ENCODE data around the gene NAALADL2. TPM values are rescaled to one million over a fixed set of nuclear protein-coding genes. Genes with fewer than 3 reads are reported as not detected.

Gene NAALADL2
- total and polyA plus RNA-seq, 2 of the 4 experiments (the other 2 are of a cell fraction), result 3.8 to 19.2 TPM

DNA sequence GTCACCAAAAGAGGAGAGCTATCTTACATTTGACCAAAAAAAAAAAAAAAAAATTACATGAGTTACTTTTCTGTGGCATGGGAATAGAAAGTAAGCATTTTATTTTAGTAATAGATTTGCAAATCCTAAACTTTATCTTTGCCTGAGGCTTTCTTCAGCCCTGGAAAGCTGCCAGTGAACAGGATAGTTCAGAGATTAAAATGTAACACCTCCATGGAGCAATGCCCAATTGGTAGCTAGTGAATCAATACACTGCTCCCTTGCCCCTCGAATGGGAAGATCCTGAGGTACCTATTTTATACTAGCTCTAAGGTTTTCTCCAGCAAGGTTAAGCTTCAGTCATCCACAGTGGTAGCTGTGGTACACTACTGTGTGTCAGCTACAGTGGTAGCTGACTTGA is 867.1 kb downstream of the NAALADL2 start:
- Histone ChIP-seq H4K8ac (ENCODE audit: low read depth in 2 of 2, low read length in 2 of 2) (no peak overlapping the region), H3K14ac (replicated peaks; ENCODE audit: low read depth, low read length) (no peak overlapping the region), H3K56ac (ENCODE audit: extremely low read depth, insufficient read depth, low read length) (no peak overlapping the region), H3K23ac (ENCODE audit: low read depth, low read length) (no peak overlapping the region), H3K18ac (ENCODE audit: low read depth, low read length) (no peak overlapping the region), H3K9ac (ENCODE audit: low read depth, low read length) (no peak overlapping the region), H4K91ac (ENCODE audit: insufficient read depth, low read depth, low read length) (no peak overlapping the region), H2BK120ac (ENCODE audit: low read depth, low read length) (no peak overlapping the region), H3K9me3 (ENCODE audit: control insufficient read depth, insufficient read depth, low read length) (no peaks in the 10 kb centered on the region), H2BK20ac (ENCODE audit: low read depth, low read length) (no peak overlapping the region), H3K4me3 (ENCODE audit: insufficient read depth, low read depth, low read length) (no peak overlapping the region), H3K4me1 (ENCODE audit: control insufficient read depth, insufficient read depth, low read length) (no peaks in the 10 kb centered on the region), H3K27me3 (ENCODE audit: control insufficient read depth, insufficient read depth, low read length) (no peaks in the 10 kb centered on the region), H3K4ac (ENCODE audit: low read depth, low read length) (no peak overlapping the region), H3K36me3 (ENCODE audit: control insufficient read depth, insufficient read depth, low read length) (no peaks in the 10 kb centered on the region), H3K79me1 (ENCODE audit: low read depth in 1 of 2, low read length in 2 of 2) (no peaks in the 10 kb centered on the region), H4K20me1 (ENCODE audit: insufficient read depth, low read length) (no peaks in the 10 kb centered on the region), H2AFZ (replicated peaks; ENCODE audit: low read length, poor library complexity) (no peak overlapping the region), H3K9me1 (ENCODE audit: insufficient read depth, low read length) (no peaks in the 10 kb centered on the region), H3K4me2 (ENCODE audit: low read depth, low read length) (no peak overlapping the region), H2BK5ac (ENCODE audit: low read depth, low read length, poor library complexity, severe bottlenecking) (no peak overlapping the region), H4K5ac (ENCODE audit: low read depth, low read length) (no peak overlapping the region), H3K27ac (ENCODE audit: insufficient read depth, low read length) (no peak overlapping the region), H2AK9ac (replicated peaks; ENCODE audit: low read depth, low read length, poor library complexity) (no peak overlapping the region), H2BK15ac (ENCODE audit: low read depth, low read length) (no peak overlapping the region), H2AK5ac (ENCODE audit: low read depth, low read length) (no peak overlapping the region)
- intact Hi-C loops (cut with micrococcal nuclease), result no loop called here
- DNase-seq, result no peak
- no CpG with 5 or more reads among the region's 1 CpG for WGBS, 2 experiments (ENCODE audit: extremely low coverage in 2 of 2, insufficient read length in 1 of 2)
- BruUV-seq (replicated peaks), result no TSS peak
- dilution Hi-C loops (cut with HindIII; ENCODE audit: low sequenced_read_pairs, unreplicated experiment), result no loop called here
- ChIA-PET POLR2A (ENCODE audit: unreplicated experiment) (no interaction called here), CTCF (interaction anchor here (0.6 to 0.7 kb wide), 2 partner anchors 10 to 508 kb away, joined by 3 to 5 read pairs; no protein-coding TSS in a partner anchor)
- in situ Hi-C loops (cut with MboI; ENCODE audit: low sequenced_read_pairs), result no loop called here
- TF ChIP-seq, protein P1, sequence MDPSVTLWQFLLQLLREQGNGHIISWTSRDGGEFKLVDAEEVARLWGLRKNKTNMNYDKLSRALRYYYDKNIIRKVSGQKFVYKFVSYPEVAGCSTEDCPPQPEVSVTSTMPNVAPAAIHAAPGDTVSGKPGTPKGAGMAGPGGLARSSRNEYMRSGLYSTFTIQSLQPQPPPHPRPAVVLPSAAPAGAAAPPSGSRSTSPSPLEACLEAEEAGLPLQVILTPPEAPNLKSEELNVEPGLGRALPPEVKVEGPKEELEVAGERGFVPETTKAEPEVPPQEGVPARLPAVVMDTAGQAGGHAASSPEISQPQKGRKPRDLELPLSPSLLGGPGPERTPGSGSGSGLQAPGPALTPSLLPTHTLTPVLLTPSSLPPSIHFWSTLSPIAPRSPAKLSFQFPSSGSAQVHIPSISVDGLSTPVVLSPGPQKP (IDR thresholded peaks at IDR 0.05; ENCODE audit: borderline replicate concordance, low read depth, low read length), result no peak
- no peak for TF ChIP-seq POLR2A (IDR thresholded peaks at IDR 0.05; ENCODE audit: low read depth, low read length)
- no peak for TF ChIP-seq RAD21 (IDR thresholded peaks at IDR 0.05; ENCODE audit: low read length)
- no peak for TF ChIP-seq RFX5 (IDR thresholded peaks at IDR 0.05; ENCODE audit: low read depth, low read length)
- no peak for TF ChIP-seq NFE2L2 (IDR thresholded peaks at IDR 0.05; ENCODE audit: low read depth, low read length)
- TF ChIP-seq, protein P2, sequence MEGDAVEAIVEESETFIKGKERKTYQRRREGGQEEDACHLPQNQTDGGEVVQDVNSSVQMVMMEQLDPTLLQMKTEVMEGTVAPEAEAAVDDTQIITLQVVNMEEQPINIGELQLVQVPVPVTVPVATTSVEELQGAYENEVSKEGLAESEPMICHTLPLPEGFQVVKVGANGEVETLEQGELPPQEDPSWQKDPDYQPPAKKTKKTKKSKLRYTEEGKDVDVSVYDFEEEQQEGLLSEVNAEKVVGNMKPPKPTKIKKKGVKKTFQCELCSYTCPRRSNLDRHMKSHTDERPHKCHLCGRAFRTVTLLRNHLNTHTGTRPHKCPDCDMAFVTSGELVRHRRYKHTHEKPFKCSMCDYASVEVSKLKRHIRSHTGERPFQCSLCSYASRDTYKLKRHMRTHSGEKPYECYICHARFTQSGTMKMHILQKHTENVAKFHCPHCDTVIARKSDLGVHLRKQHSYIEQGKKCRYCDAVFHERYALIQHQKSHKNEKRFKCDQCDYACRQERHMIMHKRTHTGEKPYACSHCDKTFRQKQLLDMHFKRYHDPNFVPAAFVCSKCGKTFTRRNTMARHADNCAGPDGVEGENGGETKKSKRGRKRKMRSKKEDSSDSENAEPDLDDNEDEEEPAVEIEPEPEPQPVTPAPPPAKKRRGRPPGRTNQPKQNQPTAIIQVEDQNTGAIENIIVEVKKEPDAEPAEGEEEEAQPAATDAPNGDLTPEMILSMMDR (conservative IDR thresholded peaks at IDR 0.05; ENCODE audit: low read depth, low read length), result no peak
- TF ChIP-seq, protein P3, sequence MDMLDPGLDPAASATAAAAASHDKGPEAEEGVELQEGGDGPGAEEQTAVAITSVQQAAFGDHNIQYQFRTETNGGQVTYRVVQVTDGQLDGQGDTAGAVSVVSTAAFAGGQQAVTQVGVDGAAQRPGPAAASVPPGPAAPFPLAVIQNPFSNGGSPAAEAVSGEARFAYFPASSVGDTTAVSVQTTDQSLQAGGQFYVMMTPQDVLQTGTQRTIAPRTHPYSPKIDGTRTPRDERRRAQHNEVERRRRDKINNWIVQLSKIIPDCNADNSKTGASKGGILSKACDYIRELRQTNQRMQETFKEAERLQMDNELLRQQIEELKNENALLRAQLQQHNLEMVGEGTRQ (IDR thresholded peaks at IDR 0.05; ENCODE audit: low read depth, low read length), result no peak
- no peak for TF ChIP-seq MAFK (IDR thresholded peaks at IDR 0.05; ENCODE audit: low read depth, low read length)
- no peak for TF ChIP-seq SMC3 (IDR thresholded peaks at IDR 0.05; ENCODE audit: low read depth, low read length)
- no peak for TF ChIP-seq MXI1 (IDR thresholded peaks at IDR 0.05; ENCODE audit: borderline replicate concordance, low read depth, low read length)
- no peak for TF ChIP-seq FOS (IDR thresholded peaks at IDR 0.05; ENCODE audit: low read depth, low read length)
- TF ChIP-seq MAZ (IDR thresholded peaks at IDR 0.05; ENCODE audit: borderline replicate concordance, low read depth, low read length), result no peak
- no peak for TF ChIP-seq RCOR1 (IDR thresholded peaks at IDR 0.05; ENCODE audit: insufficient replicate concordance, low read length)
- TF ChIP-seq CHD1 (IDR thresholded peaks at IDR 0.05; ENCODE audit: low read depth, low read length), result no peak
- no peak for TF ChIP-seq CEBPB (IDR thresholded peaks at IDR 0.05; ENCODE audit: low read depth, low read length)
- no peak for TF ChIP-seq BHLHE40 (IDR thresholded peaks at IDR 0.05; ENCODE audit: low read depth, low read length)
- no peak for ATAC-seq (ENCODE audit: low read depth)

All from IMR-90 (cell line).